Upper lobe of left lung (tissue), 6 donors: Measurements from ENCODE around the gene PNPLA2. TPM values are rescaled to one million over a fixed set of nuclear protein-coding genes. Genes with fewer than 3 reads are reported as not detected.

ENCODE experiments used
- ATAC-seq, 2 donors: fragments of 200-7000 bp; cut with Tn5 transposase; one replicate each; pipeline ENCODE4 v1.9.1; 2022; ENCODE audit warnings: mild to moderate bottlenecking in 2 of 2, moderate library complexity in 2 of 2; ENCODE audit not compliant: low FRiP score in 2 of 2
- DNase-seq, 2 donors: peaks; one replicate each; pipeline ENCODE4 v3.0.0-alpha.2; 2019 to 2020
- H3K27ac ChIP-seq, 4 donors: fragments of 200-600 bp; sonication (generic); one replicate each; pipeline ENCODE4 v1.5.1; 2016 to 2019
- H3K27me3 ChIP-seq, 4 donors: fragments of 200-600 bp; sonication (generic); one replicate each; pipeline ENCODE4 v1.5.1; 2017 to 2019
- H3K36me3 ChIP-seq, 4 donors: fragments of 200-600 bp; sonication (generic); one replicate each; pipeline ENCODE4 v1.5.1; 2016 to 2019
- H3K4me1 ChIP-seq, 4 donors: fragments of 200-600 bp; sonication (generic); one replicate each; pipeline ENCODE4 v1.5.1; 2018 to 2019
- H3K4me3 ChIP-seq, 4 donors: fragments of 200-600 bp; sonication (generic); one replicate each; pipeline ENCODE4 v1.5.1; 2017 to 2019; ENCODE audit warnings: mild to moderate bottlenecking in 2 of 4, moderate library complexity in 1 of 4
- H3K9me3 ChIP-seq, 4 donors: fragments of 200-600 bp; sonication (generic); one replicate each; pipeline ENCODE4 v1.5.1; 2018 to 2019
- CTCF ChIP-seq, 6 experiments: fragments of 450-650 bp in 4 of 6; fragments of 200-600 bp in 2 of 6; sonication (generic) in 2 of 6; IDR thresholded peaks; one replicate each; pipeline ENCODE4 v1.5.1; 2016 to 2019; ENCODE audit warnings: antibody characterized with exemption in 6 of 6
- EP300 ChIP-seq, 4 donors: sonication (generic); formaldehyde crosslinking; IDR thresholded peaks; one replicate each; pipeline ENCODE4 v1.5.1; 2017; ENCODE audit warnings: antibody characterized with exemption in 4 of 4, control low read depth in 2 of 4
- POLR2A ChIP-seq, 4 donors: fragments of 450-650 bp; IDR thresholded peaks; one replicate each; pipeline ENCODE4 v1.5.1; 2016 to 2017; ENCODE audit warnings: antibody characterized with exemption in 4 of 4, mild to moderate bottlenecking in 2 of 4
- POLR2AphosphoS5 ChIP-seq, 2 donors: sonication (generic); formaldehyde crosslinking; IDR thresholded peaks; one replicate each; pipeline ENCODE4 v1.5.1; 2017; ENCODE audit warnings: antibody characterized with exemption in 2 of 2
- WGBS, 2 donors: methylation state at CpG; one replicate each; pipeline ENCODE4 v1.1.5; 2017 to 2018; 5-methylcytosine and 5-hydroxymethylcytosine counted together
- total RNA-seq, 6 donors: library from RNA; depleted of rRNA in 4 of 6; stranded (reverse); fragments of >200 nt in 4 of 6; gene quantifications; one replicate each; pipeline versions ENCODE4 v1.1.0 to v1.2.1, GENCODE V29; 2016 to 2021
- donor health status: DM: no; HTN: no; CAD: no; lungs with moderate emphysema.
- donor health status: DM: no; HTN: yes; CAD: no; lungs with severe emphysema.

PNPLA2 gene
- total RNA-seq, 6 donors from 2014 or later, result 74.5 to 303 (median 164) TPM

- no peak overlapping the region for H3K27ac ChIP-seq
- no peaks in the 10 kb centered on the region for H3K9me3 ChIP-seq
- 90 to 94% methylated on average over 6 to 11 of the region's 11 CpGs for WGBS, 2 donors
- H3K4me3 ChIP-seq, result no peak overlapping the region
- H3K27me3 ChIP-seq, result no peaks in the 10 kb centered on the region
- H3K4me1 ChIP-seq, result peaks cover 2 to 5% (median 3%) of the 10 kb centered on the region in 4 donors
- peak in 1 of 2 donors; percentile 41 for DNase-seq
- no peak for TF ChIP-seq CTCF (IDR thresholded peaks at IDR 0.05)
- TF ChIP-seq EP300 (IDR thresholded peaks at IDR 0.05), result no peak
- TF ChIP-seq POLR2A (IDR thresholded peaks at IDR 0.05), result no peak
- no peak for TF ChIP-seq POLR2AphosphoS5 (IDR thresholded peaks at IDR 0.05)
- no peak for ATAC-seq
- peaks cover 0 to 67% (median 46%) of the 10 kb centered on the region in 4 donors for H3K36me3 ChIP-seq
These were observed 46.2 kb downstream of the PNPLA2 start for GRCh38 chr11:864898-865297.

- no peaks in the 10 kb centered on the region for H3K4me1 ChIP-seq
- DNase-seq, result peak in 1 of 2 donors; percentile 76
- H3K9me3 ChIP-seq, result no peaks in the 10 kb centered on the region
- no peak for ATAC-seq
- H3K27ac ChIP-seq, result no peak overlapping the region
- no peak for TF ChIP-seq POLR2A (IDR thresholded peaks at IDR 0.05)
- WGBS, 2 donors, result 83 to 85% methylated on average over 21 to 38 of the region's 41 CpGs
- no peaks in the 10 kb centered on the region for H3K27me3 ChIP-seq
- peaks cover 0 to 67% (median 47%) of the 10 kb centered on the region in 4 donors for H3K36me3 ChIP-seq
- no peak overlapping the region for H3K4me3 ChIP-seq
These were observed 47.0 kb downstream of the PNPLA2 start for GRCh38 chr11:865462-866430.

DNA sequence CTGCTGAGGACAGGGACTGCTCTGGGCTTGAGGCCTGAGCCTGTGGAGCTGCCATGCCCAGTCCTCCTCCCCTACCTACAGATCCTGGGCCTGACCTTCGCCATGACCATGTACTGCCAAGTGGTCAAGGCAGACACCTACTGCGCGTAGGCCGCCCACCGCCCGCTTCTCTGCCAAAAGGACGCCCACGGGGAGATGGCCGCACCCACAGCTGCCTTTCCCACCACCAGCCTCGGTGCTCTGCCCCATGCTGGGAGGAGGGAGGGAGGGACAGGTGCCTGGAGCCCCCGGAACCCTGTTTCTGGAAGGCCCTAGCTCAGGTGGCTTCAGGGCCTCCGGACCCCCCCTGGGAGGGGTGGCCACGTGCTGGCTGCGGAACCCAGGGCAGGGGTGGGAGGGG, 47.8 kb downstream of the PNPLA2 start:
- Histone ChIP-seq H3K9me3 (no peaks in the 10 kb centered on the region), H3K27me3 (no peaks in the 10 kb centered on the region), H3K4me3 (no peak overlapping the region), H3K36me3 (peaks cover 0 to 67% (median 45%) of the 10 kb centered on the region in 4 donors), H3K4me1 (no peaks in the 10 kb centered on the region), H3K27ac (no peak overlapping the region)
- WGBS, 2 donors, result 82 to 89% methylated on average over 5 to 14 of the region's 14 CpGs
- DNase-seq (peak in 1 of 2 donors; percentile 67), ATAC-seq (no peak)
- TF ChIP-seq EP300 (IDR thresholded peaks at IDR 0.05) (no peak), POLR2A (IDR thresholded peaks at IDR 0.05) (no peak), POLR2AphosphoS5 (IDR thresholded peaks at IDR 0.05) (no peak), CTCF (IDR thresholded peaks at IDR 0.05) (no peak)

DNA sequence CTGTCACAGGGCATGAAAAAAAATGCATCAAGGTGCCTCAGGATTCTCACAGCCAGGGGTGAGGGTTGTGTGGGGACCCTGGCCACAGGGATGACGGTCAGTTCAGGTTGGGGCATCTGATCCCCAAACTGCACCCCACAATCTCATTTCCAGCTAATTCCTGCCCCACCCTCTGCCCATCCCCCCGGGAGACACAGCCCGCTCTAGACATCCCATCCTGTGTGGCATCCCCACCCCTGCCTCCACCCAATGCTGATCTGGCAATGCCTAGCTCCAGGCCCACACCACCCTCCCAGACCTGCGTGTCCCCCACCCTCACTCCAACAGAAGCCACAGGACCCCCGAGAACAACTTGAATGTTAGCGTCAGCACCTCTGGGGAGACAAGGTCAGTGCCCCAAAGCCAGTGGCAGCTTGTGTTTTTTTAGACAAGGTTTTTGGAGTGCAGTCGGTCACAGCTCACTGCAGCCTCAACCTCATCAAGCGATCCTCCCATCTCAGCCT, 49.2 kb downstream of the PNPLA2 start:
- Histone ChIP-seq H3K4me3 (no peak overlapping the region), H3K27ac (no peak overlapping the region), H3K4me1 (no peaks in the 10 kb centered on the region), H3K9me3 (no peaks in the 10 kb centered on the region), H3K36me3 (peaks cover 0 to 61% (median 40%) of the 10 kb centered on the region in 4 donors), H3K27me3 (no peaks in the 10 kb centered on the region)
- WGBS, 2 donors, result 85 to 89% methylated on average over 8 of the region's 8 CpGs
- TF ChIP-seq EP300 (IDR thresholded peaks at IDR 0.05) (no peak), POLR2A (IDR thresholded peaks at IDR 0.05) (no peak), CTCF (IDR thresholded peaks at IDR 0.05) (no peak), POLR2AphosphoS5 (IDR thresholded peaks at IDR 0.05) (no peak)
- DNase-seq (no peak), ATAC-seq (no peak)

- 89 to 95% methylated on average over 17 of the region's 17 CpGs for WGBS, 2 donors
- ATAC-seq, result no peak
These were observed 49.7 kb downstream of the PNPLA2 start for GRCh38 chr11:868394-868793.

More at GRCh38 chr11:868394-868793, 49.7 kb downstream of the PNPLA2 start:
- Histone ChIP-seq H3K27ac (no peak overlapping the region), H3K9me3 (no peaks in the 10 kb centered on the region), H3K4me1 (no peaks in the 10 kb centered on the region), H3K4me3 (no peak overlapping the region), H3K36me3 (peaks cover 0 to 58% (median 38%) of the 10 kb centered on the region in 4 donors), H3K27me3 (no peaks in the 10 kb centered on the region)
- DNase-seq, result peak in 1 of 2 donors; percentile 67
- TF ChIP-seq CTCF (IDR thresholded peaks at IDR 0.05) (no peak), POLR2A (IDR thresholded peaks at IDR 0.05) (no peak), POLR2AphosphoS5 (IDR thresholded peaks at IDR 0.05) (no peak), EP300 (IDR thresholded peaks at IDR 0.05) (no peak)
